GM12801 (cell line): Measurements from ENCODE around the gene PCBD2.

Experiments
- CTCF ChIP-seq: IDR thresholded peaks from one replicate; pipeline ENCODE4 v1.5.1; 2011; ENCODE audit warnings: control low read depth; ENCODE audit not compliant: insufficient read length; ENCODE audit errors: extremely low read depth

PCBD2 gene

DNA sequence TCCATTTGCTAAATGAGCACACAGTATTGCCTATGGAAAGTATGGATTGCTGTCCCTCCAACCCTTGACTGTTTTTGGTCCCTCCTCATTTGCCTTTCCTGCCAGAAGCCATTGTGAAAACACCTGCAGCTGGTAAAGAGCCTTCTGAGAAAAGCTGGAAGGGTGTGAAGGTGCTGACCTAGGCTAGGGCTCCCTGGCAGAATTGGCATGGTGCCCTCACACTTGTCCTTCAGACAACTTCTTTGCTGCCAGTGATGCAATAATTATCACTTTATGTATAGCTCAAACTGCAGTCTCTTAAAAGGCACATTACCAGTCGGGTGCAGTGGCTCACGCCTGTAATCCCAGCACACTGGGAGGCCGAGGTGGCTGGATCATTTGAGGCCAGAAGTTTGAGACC is 26.5 kb upstream of the PCBD2 start:
- no peak for TF ChIP-seq CTCF

DNA sequence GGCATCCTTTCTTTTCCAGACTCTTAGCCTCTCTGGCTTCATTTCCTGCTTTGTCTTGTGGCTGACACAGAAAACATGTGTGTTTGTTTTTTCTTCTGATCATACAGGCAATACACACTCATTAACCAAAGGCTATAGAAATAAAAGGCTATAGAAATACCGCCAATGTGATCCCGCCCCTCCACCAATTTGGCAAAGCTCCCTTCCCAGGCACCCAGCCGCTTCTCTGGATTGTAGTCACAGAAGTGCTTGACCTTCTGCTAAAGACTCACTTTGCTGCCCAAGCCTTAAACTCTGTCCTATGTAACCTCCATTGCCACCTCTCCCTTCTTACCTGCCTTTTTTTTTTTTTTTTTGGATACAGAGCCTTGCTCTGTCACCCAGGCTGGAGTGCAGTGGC is 25.5 kb upstream of the PCBD2 start:
- no peak for TF ChIP-seq CTCF

GRCh38 chr5:134887593-134888159 is 17.3 kb upstream of the PCBD2 start:
- no peak for TF ChIP-seq CTCF

- TF ChIP-seq CTCF = no peak
Observed at GRCh38 chr5:134889335-134889734, 15.6 kb upstream of the PCBD2 start.

GRCh38 chr5:134891473-134891872 is 13.5 kb upstream of the PCBD2 start:
- no peak for TF ChIP-seq CTCF

- no peak for TF ChIP-seq CTCF
Observed at GRCh38 chr5:134892282-134892681, 12.6 kb upstream of the PCBD2 start.

GRCh38 chr5:134892926-134893325 is 12.0 kb upstream of the PCBD2 start:
- no peak for TF ChIP-seq CTCF
